Sigmoid colon (tissue), 3 donors: Measurements from ENCODE around the gene KNDC1.

Experiments
- POLR2A ChIP-seq, 2 donors: fragments of 450-650 bp; IDR thresholded peaks; one replicate each; pipeline ENCODE4 v1.6.1; 2016; ENCODE audit warnings: antibody characterized with exemption in 2 of 2, mild to moderate bottlenecking in 2 of 2, moderate library complexity in 2 of 2
- TF ChIP-seq, protein P1 (sequence below), 4 experiments: fragments of 450-650 bp in 3 of 4; fragments of 200-600 bp in 1 of 4; IDR thresholded peaks; one replicate each; pipeline ENCODE4 v1.5.1; 2016 to 2019; ENCODE audit warnings: antibody characterized with exemption in 4 of 4, mild to moderate bottlenecking in 3 of 4, moderate library complexity in 2 of 4

DNA sequence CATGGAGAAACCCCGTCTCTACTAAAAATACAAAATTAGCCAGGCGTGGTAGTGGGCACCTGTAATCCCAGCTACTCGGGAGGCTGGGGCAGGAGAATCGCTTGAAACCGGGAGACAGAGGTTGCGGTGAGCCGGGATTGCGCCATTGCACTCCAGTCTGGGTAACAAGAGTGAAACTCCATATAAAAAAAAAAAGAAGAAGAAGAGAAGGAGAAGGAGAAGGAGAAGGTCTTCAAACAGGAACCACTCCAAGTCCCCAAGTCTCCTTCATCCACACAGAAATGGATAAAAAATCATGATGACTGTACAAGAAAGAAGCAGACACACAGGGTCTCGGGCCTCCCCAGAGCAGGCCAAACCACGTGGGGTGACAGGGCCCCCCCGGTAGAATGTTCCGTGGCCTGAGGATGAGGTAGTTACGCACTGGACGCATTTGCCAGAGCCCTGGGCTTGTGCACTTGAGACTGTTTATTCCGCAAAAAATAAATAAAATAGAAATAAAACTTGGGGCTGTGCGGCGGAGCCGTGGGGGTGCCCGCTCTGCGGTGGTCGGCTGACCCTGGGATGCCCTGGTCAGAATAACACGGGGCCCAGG, 93.4 kb downstream of the KNDC1 start:
- TF ChIP-seq, protein P1, sequence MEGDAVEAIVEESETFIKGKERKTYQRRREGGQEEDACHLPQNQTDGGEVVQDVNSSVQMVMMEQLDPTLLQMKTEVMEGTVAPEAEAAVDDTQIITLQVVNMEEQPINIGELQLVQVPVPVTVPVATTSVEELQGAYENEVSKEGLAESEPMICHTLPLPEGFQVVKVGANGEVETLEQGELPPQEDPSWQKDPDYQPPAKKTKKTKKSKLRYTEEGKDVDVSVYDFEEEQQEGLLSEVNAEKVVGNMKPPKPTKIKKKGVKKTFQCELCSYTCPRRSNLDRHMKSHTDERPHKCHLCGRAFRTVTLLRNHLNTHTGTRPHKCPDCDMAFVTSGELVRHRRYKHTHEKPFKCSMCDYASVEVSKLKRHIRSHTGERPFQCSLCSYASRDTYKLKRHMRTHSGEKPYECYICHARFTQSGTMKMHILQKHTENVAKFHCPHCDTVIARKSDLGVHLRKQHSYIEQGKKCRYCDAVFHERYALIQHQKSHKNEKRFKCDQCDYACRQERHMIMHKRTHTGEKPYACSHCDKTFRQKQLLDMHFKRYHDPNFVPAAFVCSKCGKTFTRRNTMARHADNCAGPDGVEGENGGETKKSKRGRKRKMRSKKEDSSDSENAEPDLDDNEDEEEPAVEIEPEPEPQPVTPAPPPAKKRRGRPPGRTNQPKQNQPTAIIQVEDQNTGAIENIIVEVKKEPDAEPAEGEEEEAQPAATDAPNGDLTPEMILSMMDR (IDR thresholded peaks at IDR 0.05) = no peak
- TF ChIP-seq POLR2A (IDR thresholded peaks at IDR 0.05) = no peak
